CD14-positive monocyte (primary cell): Measurements from ENCODE around the gene GJB2. TPM values are rescaled to one million over a fixed set of nuclear protein-coding genes. Genes with fewer than 3 reads are reported as not detected.

ENCODE experiments used
- DNase-seq, 3 donors: peaks; one replicate each; pipeline ENCODE4 v3.0.0-alpha.2; 2011 to 2022
- H2AFZ ChIP-seq: 2 replicates; pipeline ENCODE4 v1.6.0; 2012; ENCODE audit warnings: mild to moderate bottlenecking, low read depth, low read length, inconsistent platforms; ENCODE audit not compliant: insufficient read depth, poor library complexity, severe bottlenecking
- H3K27ac ChIP-seq, 2 donors: 1 replicate in 1 of 2; 2 replicates in 1 of 2; pipeline ENCODE4 v1.5.1; 2012 to 2013; ENCODE audit warnings: low read length in 2 of 2, control low read depth in 1 of 2, inconsistent platforms in 1 of 2, low read depth in 1 of 2, mild to moderate bottlenecking in 1 of 2
- H3K27me3 ChIP-seq, 2 donors: one replicate each; pipeline versions ENCODE4 v1.6.0 to v1.6.1; 2011 to 2013; ENCODE audit warnings: low read length in 2 of 2; ENCODE audit not compliant: control insufficient read depth in 2 of 2, insufficient read depth in 2 of 2
- H3K36me3 ChIP-seq, 2 donors: replicated peaks in 1 of 2; 1 replicate in 1 of 2; 2 replicates in 1 of 2; pipeline versions ENCODE4 v1.5.1 to v1.6.1; 2012 to 2013; ENCODE audit warnings: low read length in 2 of 2, control low read depth in 1 of 2, inconsistent platforms in 1 of 2, mild to moderate bottlenecking in 1 of 2; ENCODE audit not compliant: insufficient read depth in 2 of 2, control insufficient read depth in 1 of 2
- H3K4me1 ChIP-seq, 2 donors: 1 replicate in 1 of 2; 2 replicates in 1 of 2; pipeline versions ENCODE4 v1.5.1 to v1.6.1; 2012 to 2013; ENCODE audit warnings: low read length in 2 of 2, control low read depth in 1 of 2, inconsistent platforms in 1 of 2, mild to moderate bottlenecking in 1 of 2, moderate library complexity in 1 of 2; ENCODE audit not compliant: insufficient read depth in 2 of 2, control insufficient read depth in 1 of 2
- H3K4me2 ChIP-seq: replicated peaks from 2 replicates; pipeline ENCODE3; 2012; ENCODE audit warnings: low read length, moderate library complexity, mild to moderate bottlenecking; ENCODE audit not compliant: poor library complexity, severe bottlenecking; ENCODE audit errors: extremely low read depth
- H3K4me3 ChIP-seq, 3 experiments: fragments of 200-600 bp in 1 of 3; sonication (generic) in 1 of 3; replicated peaks in 1 of 3; 1 replicate in 2 of 3; 2 replicates in 1 of 3; pipeline ENCODE4 v1.5.1; 2011 to 2013; ENCODE audit warnings: low read length in 3 of 3, mild to moderate bottlenecking in 3 of 3, control low read depth in 2 of 3, low read depth in 2 of 3, inconsistent platforms in 1 of 3, moderate library complexity in 1 of 3
- H3K79me2 ChIP-seq: 2 replicates; pipeline ENCODE4 v1.6.0; 2012; ENCODE audit warnings: mild to moderate bottlenecking, control low read depth, inconsistent platforms, low read length, moderate library complexity; ENCODE audit not compliant: insufficient read depth
- H3K9ac ChIP-seq: 2 replicates; pipeline ENCODE4 v1.6.0; 2017; ENCODE audit warnings: low read length, mild to moderate bottlenecking; ENCODE audit not compliant: insufficient read depth, poor library complexity, severe bottlenecking
- H3K9me3 ChIP-seq, 2 donors: replicated peaks in 1 of 2; 1 replicate in 1 of 2; 2 replicates in 1 of 2; pipeline versions ENCODE4 v1.5.1 to v1.6.1; 2012 to 2013; ENCODE audit warnings: low read length in 2 of 2, control low read depth in 1 of 2; ENCODE audit not compliant: control insufficient read depth in 1 of 2, insufficient read depth in 1 of 2
- H4K20me1 ChIP-seq: 2 replicates; pipeline ENCODE4 v1.6.0; 2012; ENCODE audit warnings: mild to moderate bottlenecking, low read length, control low read depth, moderate library complexity; ENCODE audit not compliant: insufficient read depth
- H3K27ac Mint-ChIP-seq, 7 donors: one replicate each; pipeline ENCODE4 v1.8.0; 2020; ENCODE audit warnings: mild to moderate bottlenecking in 7 of 7, mixed read lengths in 7 of 7, moderate library complexity in 6 of 7, inconsistent platforms in 2 of 7
- H3K27me3 Mint-ChIP-seq, 3 donors: one replicate each; pipeline ENCODE4 v1.8.0; 2021 to 2022; ENCODE audit warnings: low read depth in 3 of 3, mild to moderate bottlenecking in 3 of 3, mixed read lengths in 3 of 3, moderate library complexity in 3 of 3, inconsistent platforms in 1 of 3
- H3K36me3 Mint-ChIP-seq, 2 donors: one replicate each; pipeline ENCODE4 v1.8.0; 2020; ENCODE audit warnings: mixed read lengths in 2 of 2, inconsistent platforms in 1 of 2, mild to moderate bottlenecking in 1 of 2
- H3K4me1 Mint-ChIP-seq: one replicate; pipeline ENCODE4 v1.8.0; 2020; ENCODE audit warnings: mild to moderate bottlenecking, mixed read lengths
- H3K4me3 Mint-ChIP-seq, 2 donors: one replicate each; pipeline ENCODE4 v1.8.0; 2020; ENCODE audit warnings: mild to moderate bottlenecking in 2 of 2, mixed read lengths in 2 of 2, moderate library complexity in 1 of 2
- H3K9me3 Mint-ChIP-seq, 7 donors: one replicate each; pipeline ENCODE4 v1.8.0; 2020 to 2022; ENCODE audit warnings: mixed read lengths in 7 of 7, mild to moderate bottlenecking in 6 of 7, moderate library complexity in 6 of 7, inconsistent platforms in 2 of 7
- CTCF ChIP-seq: fragments of 200-600 bp; IDR thresholded peaks from one replicate; pipeline ENCODE4 v1.8.0; 2022; ENCODE audit warnings: antibody characterized with exemption, mild to moderate bottlenecking
- WGBS: methylation state at CpG from one replicate; pipeline ENCODE4 v1.1.5; 2013; ENCODE audit warnings: missing lambda C conversion rate; ENCODE audit not compliant: insufficient coverage; 5-methylcytosine and 5-hydroxymethylcytosine counted together
- intact Hi-C, 2 donors: fragments of 100-400 bp; cut with micrococcal nuclease; formaldehyde crosslinking; loops; one replicate each; pipeline versions ENCODE4 v1.15.0 to v1.15.1; 2023
- polyA plus RNA-seq, 3 donors: library from polyadenylated mRNA; depleted of rRNA in 1 of 3; unstranded in 2 of 3; stranded (reverse) in 1 of 3; fragments of 300-500 nt in 2 of 3; fragments of >200 nt in 1 of 3; fragmentation: Illumina TruSeq in 2 of 3; gene quantifications; 1 replicate in 2 of 3; 2 replicates in 1 of 3; pipeline ENCODE4 v1.2.3, GENCODE V29; 2012 to 2021

Gene GJB2
- polyA plus RNA-seq, 3 donors, result 0.41 TPM; not detected in 2

- Histone ChIP-seq H3K4me3 (no peak overlapping the region), H3K4me1 (peaks cover 24 to 26% of the 10 kb centered on the region in 2 donors), H3K79me2 (no peaks in the 10 kb centered on the region), H3K27me3 (peaks cover 27 to 32% of the 10 kb centered on the region in 2 donors), H3K4me2 (no peak overlapping the region), H3K9ac (no peak overlapping the region), H3K9me3 (peaks cover 2 to 3% of the 10 kb centered on the region in 2 donors), H2AFZ (no peak overlapping the region), H3K36me3 (no peaks in the 10 kb centered on the region), H4K20me1 (no peaks in the 10 kb centered on the region), H3K27ac (no peak overlapping the region)
- 73% methylated on average over 4 of the region's 6 CpGs for WGBS
- Mint-ChIP-seq H3K27me3 (peaks cover 25 to 32% (median 29%) of the 10 kb centered on the region in 3 donors), H3K4me1 (peaks cover 27% of the 10 kb centered on the region), H3K36me3 (peaks cover 5 to 19% of the 10 kb centered on the region in 2 donors), H3K27ac (no peak overlapping the region), H3K9me3 (peaks cover 0 to 7% (median 2%) of the 10 kb centered on the region in 7 donors), H3K4me3 (no peak overlapping the region)
- intact Hi-C loops, result no loop called here
- no peak for DNase-seq
- TF ChIP-seq CTCF, result no peak
These were observed 35.0 kb upstream of the GJB2 start for GRCh38 chr13:20227730-20228129.

GRCh38 chr13:20227288-20227687 lies 34.5 kb upstream of the GJB2 start:
- Mint-ChIP-seq H3K4me3 (no peak overlapping the region), H3K9me3 (peaks cover 0 to 5% (median 2%) of the 10 kb centered on the region in 7 donors), H3K27me3 (peaks cover 22 to 28% (median 25%) of the 10 kb centered on the region in 3 donors), H3K36me3 (peaks cover 5 to 20% of the 10 kb centered on the region in 2 donors), H3K27ac (no peak overlapping the region), H3K4me1 (peaks cover 29% of the 10 kb centered on the region)
- H3K4me2 ChIP-seq, result no peak overlapping the region
- peaks cover 22 to 28% of the 10 kb centered on the region in 2 donors for H3K27me3 ChIP-seq
- H3K36me3 ChIP-seq, result no peaks in the 10 kb centered on the region
- no peak overlapping the region for H3K27ac ChIP-seq
- no peak for TF ChIP-seq CTCF
- 99% methylated on average over 7 of the region's 8 CpGs for WGBS
- no peaks in the 10 kb centered on the region for H4K20me1 ChIP-seq
- no peaks in the 10 kb centered on the region for H3K79me2 ChIP-seq
- intact Hi-C loops, result no loop called here
- no peak overlapping the region for H2AFZ ChIP-seq
- H3K9me3 ChIP-seq, result peaks cover 0 to 2% of the 10 kb centered on the region in 2 donors
- no peak overlapping the region for H3K9ac ChIP-seq
- no peak for DNase-seq
- peaks cover 24 to 26% of the 10 kb centered on the region in 2 donors for H3K4me1 ChIP-seq
- no peak overlapping the region for H3K4me3 ChIP-seq
